Activated T-cell treated with anti-CD3 and anti-CD28 coated beads for 48 hours (primary cell): ENCODE data around the gene ZNF316.

ENCODE experiments used
- DNase-seq: peaks from one replicate; pipeline ENCODE4 v3.0.0-alpha.2; 2020; ENCODE audit warnings: low read depth

ZNF316 gene

DNA sequence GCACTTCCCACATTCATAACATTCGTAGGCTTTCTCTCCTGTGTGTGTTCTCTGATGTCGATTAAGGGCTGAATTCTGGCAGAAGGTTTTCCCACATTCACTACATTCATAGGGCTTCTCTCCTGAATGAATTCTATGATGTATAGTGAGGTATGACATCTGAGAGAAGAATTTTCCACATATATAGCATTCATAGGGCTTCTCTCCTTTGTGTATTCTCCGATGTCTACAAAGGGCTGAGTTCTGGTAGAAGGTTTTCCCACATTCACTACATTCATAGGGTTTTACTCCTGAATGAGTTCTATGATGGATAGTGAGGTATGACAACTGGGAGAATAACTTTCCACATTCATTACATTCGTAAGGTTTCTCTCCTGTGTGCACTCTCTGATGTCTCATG is 54.0 kb downstream of the ZNF316 start:
- no peak for DNase-seq

DNA sequence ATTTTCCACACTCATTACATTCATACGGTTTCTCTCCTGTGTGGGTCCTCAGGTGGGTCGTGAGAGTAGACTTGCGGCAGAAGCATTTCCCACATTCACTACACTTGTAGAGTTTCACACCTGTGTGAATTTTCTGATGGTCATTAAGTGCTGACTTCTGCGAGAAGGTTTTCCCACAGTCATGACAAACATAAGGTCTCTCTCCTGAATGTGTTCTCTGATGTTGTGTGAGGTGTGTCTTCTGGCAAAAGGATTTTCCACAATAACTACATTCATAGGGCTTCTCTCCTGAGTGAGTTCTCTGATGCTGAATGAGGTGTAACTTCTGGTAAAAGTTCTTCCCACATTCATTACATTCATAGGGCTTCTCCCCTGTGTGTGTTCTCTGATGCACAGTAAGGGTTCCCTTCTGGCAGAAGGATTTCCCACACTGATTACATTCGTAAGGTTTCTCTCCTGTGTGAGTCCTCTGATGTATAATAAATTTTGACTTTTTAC is 54.5 kb downstream of the ZNF316 start:
- no peak for DNase-seq

DNA sequence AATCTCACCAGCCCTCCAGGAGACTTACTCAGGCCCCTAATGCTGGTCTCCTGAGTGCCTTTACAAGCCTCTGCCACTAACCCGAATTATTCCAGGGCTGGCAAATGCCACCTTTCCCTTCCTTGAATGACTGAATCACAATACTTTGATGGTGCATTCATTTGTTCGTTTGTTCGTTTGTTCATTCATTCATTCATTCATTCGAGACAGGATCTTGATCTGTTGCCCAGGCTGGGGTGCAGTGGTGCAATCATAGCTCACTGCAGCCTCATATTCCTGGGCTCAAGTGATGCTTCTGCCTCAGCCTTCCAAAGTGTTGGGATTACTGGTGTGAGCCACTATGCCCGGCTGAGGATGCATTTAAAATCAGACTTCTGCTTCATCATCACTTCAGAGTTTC is 63.7 kb downstream of the ZNF316 start:
- DNase-seq, result no peak

GRCh38 chr7:6701860-6702259 is 64.7 kb downstream of the ZNF316 start:
- DNase-seq, result no peak
